GM18505 (cell line): ENCODE results near the gene OR5H1.

Experiments used
- ATAC-seq: cut with Tn5 transposase; IDR thresholded peaks from one replicate; pipeline ENCODE4 v1.9.1; 2021; ENCODE audit not compliant: unreplicated experiment
- POLR2A ChIP-seq: IDR thresholded peaks from 4 replicates; pipeline ENCODE4 v1.6.1; 2011; ENCODE audit warnings: borderline replicate concordance; ENCODE audit not compliant: insufficient read depth, insufficient read length; ENCODE audit errors: extremely low read depth

OR5H1 gene

DNA sequence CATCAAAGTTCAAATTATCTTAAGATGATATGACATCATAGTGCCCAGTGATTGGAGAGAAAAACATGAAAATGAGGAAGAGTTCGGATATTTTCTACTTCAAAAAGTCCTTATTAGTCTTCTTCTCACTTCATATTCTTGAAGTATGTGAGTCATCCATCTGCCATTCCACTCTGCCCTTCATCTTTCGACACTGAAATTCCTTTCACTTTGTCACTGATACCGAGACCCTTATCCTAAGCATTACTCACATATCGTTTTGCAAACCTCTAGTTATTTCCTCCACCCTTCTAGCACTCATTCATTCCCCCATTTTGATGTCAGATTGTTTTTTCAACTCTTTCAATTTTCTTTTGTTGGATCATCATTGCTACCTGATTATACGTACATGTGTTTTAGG, 20.7 kb downstream of the OR5H1 start:
- ATAC-seq = no peak
- TF ChIP-seq POLR2A = no peak

- no peak for TF ChIP-seq POLR2A
Observed at GRCh38 chr3:98166396-98166795, 35.9 kb downstream of the OR5H1 start, which contains the start of gene OR5H15. OR5H15 (plus strand) TSS chr3:98166696; CDS start chr3:98168700, 2,004 bp downstream.

GRCh38 chr3:98171071-98171470, 40.5 kb downstream of the OR5H1 start:
- no peak for TF ChIP-seq POLR2A
- no peak for ATAC-seq

More at GRCh38 chr3:98166396-98166795, 35.9 kb downstream of the OR5H1 start, which contains the start of gene OR5H15:
- ATAC-seq = no peak

DNA sequence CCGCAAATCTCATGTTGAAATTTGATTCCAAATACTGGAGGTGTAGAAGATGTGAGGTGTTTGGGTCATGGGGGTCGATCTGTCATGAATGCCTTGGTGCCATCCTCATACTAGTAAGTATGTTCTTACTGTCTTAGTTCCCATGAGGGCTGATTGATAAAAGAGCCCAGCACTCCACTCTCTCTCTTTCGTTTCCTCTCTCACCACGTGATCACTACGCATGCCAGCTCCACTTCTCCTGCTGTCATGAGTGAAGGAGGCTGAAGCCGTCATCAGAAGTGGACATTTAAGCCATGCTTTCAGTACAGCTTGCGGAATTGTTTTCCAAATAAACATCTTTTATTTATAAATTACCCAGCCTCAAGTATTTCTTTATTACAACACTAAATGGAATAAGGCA, 42.1 kb downstream of the OR5H1 start:
- no peak for TF ChIP-seq POLR2A
- no peak for ATAC-seq

- no peak for ATAC-seq
- no peak for TF ChIP-seq POLR2A
Observed at GRCh38 chr3:98180319-98180890, 49.9 kb downstream of the OR5H1 start.

- TF ChIP-seq POLR2A = no peak
- no peak for ATAC-seq
Observed at GRCh38 chr3:98182196-98182595, 51.7 kb downstream of the OR5H1 start.

DNA sequence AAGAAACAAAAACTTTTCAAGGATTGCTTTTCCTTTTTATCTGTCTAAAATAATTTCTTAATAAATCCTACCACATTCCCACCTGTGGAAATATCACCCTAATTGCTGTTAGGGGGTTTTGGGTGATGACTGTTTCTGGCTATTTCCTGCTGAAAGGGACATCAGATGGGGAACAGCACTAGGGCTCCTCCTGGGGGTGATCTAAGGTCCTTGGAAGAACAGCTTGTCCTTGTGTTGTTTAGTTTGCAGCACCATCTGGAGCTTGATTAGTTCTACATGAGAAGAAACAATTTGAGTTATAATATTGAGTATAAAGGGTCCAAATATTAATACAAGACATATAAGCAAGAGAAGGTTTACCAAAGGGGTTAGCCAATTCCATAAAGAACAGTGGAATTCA, 54.7 kb downstream of the OR5H1 start:
- ATAC-seq = no peak
- no peak for TF ChIP-seq POLR2A
